ENCODE results near the gene AKAP8.
A peak's percentile ranks its signal among the peaks of the same experiment; 100 is the strongest.
"Not testable (repeated sequence)": the region's sequence is repeated elsewhere in the genome, so short reads cannot be mapped to it uniquely, and the experiment has no call there.

Gene AKAP8

GRCh38 chr19:15368798-15369593 lies 10.6 kb downstream of the AKAP8 start:
- no peak for TF ChIP-seq CTCF (conservative IDR thresholded peaks at IDR 0.05; ENCODE audit: low read depth, low read length)
- DNase-seq (ENCODE audit: low read depth), result no peak
- H3K4me3 ChIP-seq (ENCODE audit: low read depth, low read length), result no peak overlapping the region

GRCh38 chr19:15368051-15368632 lies 11.4 kb downstream of the AKAP8 start:
- H3K4me3 ChIP-seq (ENCODE audit: low read depth, low read length), result no peak overlapping the region
- no peak for TF ChIP-seq CTCF (conservative IDR thresholded peaks at IDR 0.05; ENCODE audit: low read depth, low read length)
- no peak for DNase-seq (ENCODE audit: low read depth)

- no peak for TF ChIP-seq CTCF (conservative IDR thresholded peaks at IDR 0.05; ENCODE audit: low read depth, low read length)
- no peak overlapping the region for H3K4me3 ChIP-seq (ENCODE audit: low read depth, low read length)
- no peak for DNase-seq (ENCODE audit: low read depth)
Observed at GRCh38 chr19:15367439-15367838, 12.1 kb downstream of the AKAP8 start.

- peak; percentile 18 for TF ChIP-seq CTCF (conservative IDR thresholded peaks at IDR 0.05; ENCODE audit: low read depth, low read length)
- no peak overlapping the region for H3K4me3 ChIP-seq (ENCODE audit: low read depth, low read length)
- no peak for DNase-seq (ENCODE audit: low read depth)
Observed at GRCh38 chr19:15365264-15365663, 14.3 kb downstream of the AKAP8 start.

- DNase-seq (ENCODE audit: low read depth); H3K4me3 ChIP-seq (ENCODE audit: low read depth, low read length): not testable (repeated sequence)
Observed at GRCh38 chr19:15363791-15364190, 15.8 kb downstream of the AKAP8 start.

- not testable (repeated sequence) for DNase-seq (ENCODE audit: low read depth)
Observed at GRCh38 chr19:15363048-15363447, 16.5 kb downstream of the AKAP8 start.

GRCh38 chr19:15360015-15360414 lies 19.6 kb downstream of the AKAP8 start:
- not testable (repeated sequence) for H3K4me3 ChIP-seq (ENCODE audit: low read depth, low read length); DNase-seq (ENCODE audit: low read depth)

More at GRCh38 chr19:15363048-15363447, 16.5 kb downstream of the AKAP8 start:
- H3K4me3 ChIP-seq (ENCODE audit: low read depth, low read length), result not testable (repeated sequence)

GRCh38 chr19:15358918-15359317 lies 20.7 kb downstream of the AKAP8 start:
- no peak for TF ChIP-seq CTCF (conservative IDR thresholded peaks at IDR 0.05; ENCODE audit: low read depth, low read length)
- no peak overlapping the region for H3K4me3 ChIP-seq (ENCODE audit: low read depth, low read length)
- no peak for DNase-seq (ENCODE audit: low read depth)

All from choroid plexus epithelial cell (primary cell).